GM20431 (cell line): Measurements from ENCODE around the gene HUS1.
"Not testable (repeated sequence)": the region's sequence is repeated elsewhere in the genome, so short reads cannot be mapped to it uniquely, and the experiment has no call there.

Source experiments
- in situ Hi-C: fragments of 300-500 bp; cut with MseI, MboI; formaldehyde crosslinking; loops from one replicate; pipeline ENCODE4 v1.15.0; 2020; ENCODE audit warnings: low sequenced_read_pairs; ENCODE audit not compliant: unreplicated experiment

HUS1 gene

DNA sequence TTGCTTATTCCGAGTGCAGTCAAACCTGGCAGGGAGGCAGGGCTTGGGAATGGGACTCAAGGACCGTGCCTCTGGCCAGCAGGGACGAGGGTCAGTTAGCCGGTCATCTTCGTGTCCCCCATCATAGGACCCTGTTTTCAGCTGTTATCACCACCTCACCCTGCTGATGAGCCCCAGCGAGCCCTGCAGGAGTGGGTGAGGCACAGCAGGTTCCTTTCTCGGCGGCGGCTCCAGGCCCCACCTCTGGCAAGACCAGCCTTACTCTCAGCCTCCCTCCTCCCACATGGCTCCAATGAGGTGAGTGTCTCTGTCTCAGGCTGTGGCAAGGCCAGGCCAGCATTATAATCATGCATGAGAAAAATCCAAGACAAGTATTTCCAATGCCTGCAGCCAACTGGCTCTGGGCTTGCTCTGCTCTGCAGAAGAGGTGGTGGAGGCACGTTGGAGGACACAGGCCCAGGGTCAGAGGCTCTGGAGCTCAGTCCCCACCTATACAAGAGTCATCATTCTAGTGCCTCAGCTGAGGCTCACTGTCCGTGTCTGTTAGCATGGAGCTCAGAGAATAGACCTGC, 46.9 kb downstream of the HUS1 start:
- in situ Hi-C loops, result no loop called here

DNA sequence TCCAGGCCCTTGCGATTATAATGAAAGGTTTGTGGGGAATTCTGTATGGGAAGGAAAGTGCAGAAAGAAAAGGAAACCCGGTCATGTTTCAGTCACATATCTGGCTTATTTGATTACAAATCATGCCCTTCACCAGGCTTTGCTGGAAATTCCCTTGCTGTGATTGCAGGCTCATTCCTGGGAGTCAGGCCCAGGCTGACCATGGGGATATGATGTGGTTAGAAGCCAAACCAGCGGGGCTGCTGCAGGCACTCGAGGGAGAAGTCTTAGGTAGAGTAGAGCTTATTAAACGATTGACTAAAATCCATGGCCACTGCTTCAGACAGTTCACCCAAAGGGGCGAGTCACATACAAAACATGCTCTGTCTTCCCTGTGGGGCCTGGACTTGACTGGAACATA, 47.4 kb downstream of the HUS1 start:
- in situ Hi-C loops, result no loop called here

DNA sequence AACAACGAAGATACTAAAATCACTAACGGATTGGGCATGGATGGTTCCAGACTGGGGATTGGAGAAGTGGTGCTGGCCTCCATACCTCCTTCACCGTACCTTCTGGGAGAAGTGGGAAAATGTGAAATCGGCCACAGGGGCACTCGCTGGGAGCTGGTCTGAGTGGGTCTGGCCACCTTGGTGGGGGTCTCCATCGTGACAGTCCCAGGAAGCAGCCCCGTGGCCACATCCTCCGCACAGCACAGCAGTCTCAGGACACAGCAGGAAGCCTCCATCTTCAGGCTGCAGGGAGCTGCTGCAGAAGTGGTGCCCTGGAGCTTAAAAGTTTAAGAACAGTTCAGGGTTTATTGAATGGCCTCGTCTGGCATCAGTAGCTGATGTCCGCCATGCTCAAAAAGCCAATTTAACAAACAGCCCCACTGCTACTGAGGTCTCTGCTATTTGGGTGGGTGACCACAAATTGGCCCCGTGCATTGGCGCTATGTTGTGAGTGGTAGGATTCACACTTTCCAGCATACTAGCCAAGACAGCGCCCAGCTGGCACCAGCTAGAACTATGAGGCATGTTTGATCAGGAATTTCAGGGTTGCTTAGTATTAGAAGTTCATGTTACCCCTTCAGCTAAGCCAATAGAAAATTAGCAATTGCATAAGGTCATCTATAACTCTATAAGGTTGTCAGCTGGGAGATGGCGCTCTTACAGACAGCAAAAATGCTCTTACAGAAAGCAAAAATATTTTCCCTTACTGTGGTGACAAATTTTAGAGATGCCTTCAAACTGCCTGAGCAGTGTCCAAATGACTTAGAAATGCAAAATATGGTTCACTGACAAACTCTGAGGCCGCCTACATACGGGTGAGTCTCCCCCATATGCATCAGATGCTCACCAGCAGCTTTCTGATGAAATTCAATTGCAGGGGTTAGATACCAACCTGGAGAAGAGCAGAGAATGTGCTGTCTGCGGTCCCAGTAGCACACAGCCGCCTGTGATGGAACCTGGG, 48.1 kb downstream of the HUS1 start:
- in situ Hi-C loops, result no loop called here

DNA sequence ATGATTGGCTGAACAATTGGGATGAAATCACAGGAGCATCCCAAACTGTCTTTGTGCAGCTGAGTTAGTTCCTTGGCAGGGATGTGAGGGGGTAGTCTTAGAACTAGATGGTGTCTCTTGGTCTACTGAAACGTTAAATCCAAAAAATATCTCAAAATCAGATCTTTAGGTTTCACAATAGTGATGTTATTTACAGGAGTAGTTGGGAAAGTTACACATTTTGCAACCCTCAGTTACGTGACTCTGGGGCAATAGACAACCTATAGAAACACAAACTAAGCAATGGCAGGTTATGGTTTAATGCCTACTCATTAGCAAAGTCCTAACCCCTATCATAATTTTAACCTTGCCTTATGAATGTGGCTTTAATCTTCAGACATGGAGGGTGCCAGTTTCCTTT, 55.1 kb downstream of the HUS1 start:
- in situ Hi-C loops, result no loop called here

DNA sequence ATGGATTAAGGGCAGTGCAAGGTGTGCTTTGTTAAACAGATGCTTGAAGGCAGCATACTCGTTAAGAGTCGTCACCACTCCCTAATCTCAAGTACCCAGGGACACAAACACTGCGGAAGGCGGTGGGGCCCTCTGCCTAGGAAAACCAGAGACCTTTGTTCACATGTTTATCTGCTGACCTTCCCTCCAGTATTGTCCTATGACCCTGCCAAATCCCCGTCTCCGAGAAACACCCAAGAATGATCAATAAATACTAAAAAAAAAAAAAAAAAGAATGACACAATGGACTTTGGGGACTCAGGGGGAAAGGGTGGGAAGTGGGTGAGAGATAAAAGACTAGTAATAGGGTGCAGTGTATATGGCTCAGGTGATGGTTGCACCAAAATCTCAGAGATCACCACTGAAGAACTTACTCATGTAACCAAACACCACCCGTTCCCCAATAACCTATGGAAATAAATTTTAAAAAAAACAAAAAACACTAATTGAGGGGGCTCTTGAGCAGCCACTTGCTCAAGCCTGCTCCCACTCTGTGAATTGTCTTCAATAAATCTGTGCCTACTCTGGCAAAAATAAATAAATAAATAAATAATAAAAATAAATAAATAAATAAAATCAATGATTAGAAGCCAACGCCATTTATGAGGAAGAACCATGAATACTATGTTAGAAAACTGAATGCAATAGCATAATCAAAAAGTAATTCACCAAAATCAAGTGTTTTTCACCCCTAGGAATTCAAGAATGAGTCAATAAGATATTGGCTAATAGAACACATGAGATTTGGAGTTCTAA, 56.1 kb downstream of the HUS1 start:
- in situ Hi-C loops, result not testable (repeated sequence)

DNA sequence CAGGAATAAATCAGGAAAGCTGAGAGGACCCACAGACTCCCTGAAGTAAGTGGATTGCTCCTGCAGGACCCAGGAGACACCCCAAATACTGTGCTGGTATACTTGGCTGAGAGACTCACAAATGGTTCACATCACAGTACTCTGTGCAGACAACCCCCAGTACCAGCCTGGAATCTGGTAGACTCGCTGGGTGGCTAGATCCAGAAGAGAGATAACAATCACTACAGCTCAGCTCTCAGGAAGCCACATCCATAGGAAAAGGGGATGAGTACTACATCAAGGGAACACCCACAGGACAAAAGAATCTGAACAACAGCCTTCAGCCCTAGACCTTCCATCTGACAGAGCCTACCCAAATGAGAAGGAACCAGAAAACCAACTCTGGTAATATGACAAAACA, 62.9 kb downstream of the HUS1 start:
- in situ Hi-C loops, result not testable (repeated sequence)

DNA sequence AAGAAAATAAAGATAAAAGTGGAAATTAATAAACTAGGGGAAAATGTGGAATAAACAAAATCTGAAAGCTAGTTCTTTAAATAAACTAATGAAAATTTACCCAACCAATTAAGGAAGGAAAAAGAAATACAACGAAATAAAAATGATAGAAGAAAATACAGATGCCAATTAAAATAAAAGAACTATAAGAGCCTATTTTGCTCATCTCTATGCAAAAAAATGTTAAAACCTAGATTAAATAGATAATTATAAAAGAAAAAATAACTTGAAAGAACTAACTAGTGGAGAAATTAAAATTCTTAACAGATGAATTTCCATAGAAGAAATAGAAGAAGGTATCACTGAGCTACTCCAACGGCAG, 63.8 kb downstream of the HUS1 start:
- in situ Hi-C loops, result no loop called here

DNA sequence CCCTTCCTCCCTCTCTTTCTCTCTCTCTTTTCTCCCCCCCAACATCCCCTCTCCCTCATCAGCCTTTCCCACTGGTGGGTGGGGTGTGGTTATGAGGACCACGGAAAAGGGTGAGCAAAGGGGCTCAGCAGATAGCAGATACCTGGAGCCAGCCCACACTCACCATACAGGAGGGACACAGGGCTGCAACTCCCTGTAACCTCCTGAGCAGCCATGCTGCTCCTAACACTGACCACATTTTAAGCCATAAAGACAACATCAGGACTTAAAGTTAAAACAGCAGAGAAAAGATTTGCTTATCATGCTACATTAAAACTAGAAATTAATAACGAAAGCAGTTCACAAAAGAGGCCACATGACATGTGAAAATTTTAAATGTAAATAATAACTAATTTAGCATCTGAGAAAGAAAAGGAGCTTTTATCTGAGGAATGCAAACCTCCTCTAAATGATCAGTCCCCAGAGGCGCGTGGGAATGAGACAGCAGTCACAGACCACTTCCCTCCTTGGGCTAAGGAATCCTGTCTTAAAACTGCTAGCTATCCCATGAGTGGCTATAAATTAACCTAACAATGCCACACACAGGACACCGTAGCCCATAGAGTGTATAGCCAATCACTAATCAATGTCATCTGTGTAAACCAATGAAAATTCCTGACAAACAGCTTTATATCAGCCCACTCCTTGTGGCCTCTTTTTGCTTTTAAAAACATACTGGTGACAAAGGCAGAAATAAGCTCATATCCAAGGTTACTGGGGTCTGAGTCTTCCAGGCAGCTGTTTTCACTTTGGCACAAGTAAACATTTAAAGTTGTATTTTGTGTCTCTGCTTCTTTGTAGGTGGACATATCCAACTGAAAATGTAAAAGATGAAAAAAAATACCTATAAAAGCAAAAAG, 64.4 kb downstream of the HUS1 start:
- in situ Hi-C loops, result no loop called here
